GM18519 (cell line): ENCODE measurements around the gene HSPA4.

ENCODE experiments used
- ATAC-seq: cut with Tn5 transposase; IDR thresholded peaks from one replicate; pipeline ENCODE4 v1.9.1; 2021; ENCODE audit warnings: mild to moderate bottlenecking, moderate library complexity; ENCODE audit not compliant: unreplicated experiment, low FRiP score

The HSPA4 gene

GRCh38 chr5:133048993-133049725, 2.7 kb upstream of the HSPA4 start:
- no peak for ATAC-seq

GRCh38 chr5:133049726-133050048, 2.1 kb upstream of the HSPA4 start:
- no peak for ATAC-seq

- no peak for ATAC-seq
These were observed 1.3 kb upstream of the HSPA4 start for GRCh38 chr5:133050521-133050920.

GRCh38 chr5:133051061-133051541, 712 bp upstream of the HSPA4 start:
- ATAC-seq = no peak

GRCh38 chr5:133052317-133053175, 733 bp downstream of the HSPA4 start:
- peak; percentile 30 for ATAC-seq

- ATAC-seq = no peak
These were observed 1.6 kb downstream of the HSPA4 start for GRCh38 chr5:133053448-133053847.

- ATAC-seq = no peak
These were observed 3.1 kb downstream of the HSPA4 start for GRCh38 chr5:133054697-133055471.

- no peak for ATAC-seq
These were observed 5.1 kb downstream of the HSPA4 start for GRCh38 chr5:133056891-133057290.

- no peak for ATAC-seq
These were observed 7.8 kb downstream of the HSPA4 start for GRCh38 chr5:133059621-133060020.

- no peak for ATAC-seq
These were observed 10.5 kb downstream of the HSPA4 start for GRCh38 chr5:133062276-133062675.

- ATAC-seq = no peak
These were observed 12.2 kb downstream of the HSPA4 start for GRCh38 chr5:133063965-133064364.

- ATAC-seq = no peak
These were observed 13.7 kb downstream of the HSPA4 start for GRCh38 chr5:133065471-133065870.

- no peak for ATAC-seq
These were observed 14.2 kb downstream of the HSPA4 start for GRCh38 chr5:133066045-133066444.

- ATAC-seq = no peak
These were observed 20.2 kb downstream of the HSPA4 start for GRCh38 chr5:133072021-133072420.

- no peak for ATAC-seq
These were observed 24.0 kb downstream of the HSPA4 start for GRCh38 chr5:133075572-133076536.

- ATAC-seq = no peak
These were observed 27.2 kb downstream of the HSPA4 start for GRCh38 chr5:133079048-133079447.

GRCh38 chr5:133081036-133081435, 29.2 kb downstream of the HSPA4 start:
- no peak for ATAC-seq

- no peak for ATAC-seq
These were observed 29.9 kb downstream of the HSPA4 start for GRCh38 chr5:133081703-133082102.

- ATAC-seq = no peak
These were observed 30.3 kb downstream of the HSPA4 start for GRCh38 chr5:133082128-133082527.

GRCh38 chr5:133083901-133084300, 32.1 kb downstream of the HSPA4 start:
- no peak for ATAC-seq
